Measurements from ENCODE around the gene ERI3.

Gene ERI3

GRCh38 chr1:44230796-44231195 lies 124.3 kb downstream of the ERI3 start:
- H3K27me3 ChIP-seq (ENCODE audit: control insufficient read depth, insufficient read depth, low read length) = no peaks in the 10 kb centered on the region
- no peak overlapping the region for H3K9ac ChIP-seq (ENCODE audit: low read length)
- no peaks in the 10 kb centered on the region for H3K36me3 ChIP-seq (ENCODE audit: control insufficient read depth, insufficient read depth, low read length)
- H3K4me3 ChIP-seq (ENCODE audit: low read length) = no peak overlapping the region
- no peaks in the 10 kb centered on the region for H3K9me3 ChIP-seq (ENCODE audit: control insufficient read depth, low read length)
- no peaks in the 10 kb centered on the region for H3K4me1 ChIP-seq (ENCODE audit: control insufficient read depth, insufficient read depth, low read length)

- H3K4me3 ChIP-seq (ENCODE audit: low read length) = no peak overlapping the region
- no peaks in the 10 kb centered on the region for H3K36me3 ChIP-seq (ENCODE audit: control insufficient read depth, insufficient read depth, low read length)
- H3K27me3 ChIP-seq (ENCODE audit: control insufficient read depth, insufficient read depth, low read length) = no peaks in the 10 kb centered on the region
- no peak overlapping the region for H3K9ac ChIP-seq (ENCODE audit: low read length)
- H3K9me3 ChIP-seq (ENCODE audit: control insufficient read depth, low read length) = no peaks in the 10 kb centered on the region
- H3K4me1 ChIP-seq (ENCODE audit: control insufficient read depth, insufficient read depth, low read length) = no peaks in the 10 kb centered on the region
Observed at GRCh38 chr1:44229435-44230167, 125.5 kb downstream of the ERI3 start.

- H3K4me1 ChIP-seq (ENCODE audit: control insufficient read depth, insufficient read depth, low read length) = no peaks in the 10 kb centered on the region
- no peak overlapping the region for H3K9ac ChIP-seq (ENCODE audit: low read length)
- no peak overlapping the region for H3K4me3 ChIP-seq (ENCODE audit: low read length)
- no peaks in the 10 kb centered on the region for H3K27me3 ChIP-seq (ENCODE audit: control insufficient read depth, insufficient read depth, low read length)
- no peaks in the 10 kb centered on the region for H3K9me3 ChIP-seq (ENCODE audit: control insufficient read depth, low read length)
- no peaks in the 10 kb centered on the region for H3K36me3 ChIP-seq (ENCODE audit: control insufficient read depth, insufficient read depth, low read length)
Observed at GRCh38 chr1:44228218-44228617, 126.8 kb downstream of the ERI3 start.

- Histone ChIP-seq H3K4me1 (ENCODE audit: control insufficient read depth, insufficient read depth, low read length) (no peaks in the 10 kb centered on the region), H3K4me3 (ENCODE audit: low read length) (no peak overlapping the region), H3K9ac (ENCODE audit: low read length) (no peak overlapping the region), H3K36me3 (ENCODE audit: control insufficient read depth, insufficient read depth, low read length) (no peaks in the 10 kb centered on the region), H3K9me3 (ENCODE audit: control insufficient read depth, low read length) (no peaks in the 10 kb centered on the region), H3K27me3 (ENCODE audit: control insufficient read depth, insufficient read depth, low read length) (no peaks in the 10 kb centered on the region)
Observed at GRCh38 chr1:44227211-44227610, 127.8 kb downstream of the ERI3 start.

GRCh38 chr1:44225761-44226160 lies 129.3 kb downstream of the ERI3 start:
- H3K36me3 ChIP-seq (ENCODE audit: control insufficient read depth, insufficient read depth, low read length) = no peaks in the 10 kb centered on the region
- no peak overlapping the region for H3K4me3 ChIP-seq (ENCODE audit: low read length)
- no peaks in the 10 kb centered on the region for H3K27me3 ChIP-seq (ENCODE audit: control insufficient read depth, insufficient read depth, low read length)
- no peaks in the 10 kb centered on the region for H3K4me1 ChIP-seq (ENCODE audit: control insufficient read depth, insufficient read depth, low read length)
- H3K9me3 ChIP-seq (ENCODE audit: control insufficient read depth, low read length) = no peaks in the 10 kb centered on the region
- H3K9ac ChIP-seq (ENCODE audit: low read length) = no peak overlapping the region

GRCh38 chr1:44223187-44223610 lies 131.9 kb downstream of the ERI3 start:
- no peak overlapping the region for H3K9ac ChIP-seq (ENCODE audit: low read length)

GRCh38 chr1:44222397-44223186 lies 132.5 kb downstream of the ERI3 start:
- Histone ChIP-seq H3K36me3 (ENCODE audit: control insufficient read depth, insufficient read depth, low read length) (peaks cover 6% of the 10 kb centered on the region), H3K4me1 (ENCODE audit: control insufficient read depth, insufficient read depth, low read length) (peaks cover 7% of the 10 kb centered on the region), H3K9ac (ENCODE audit: low read length) (no peak overlapping the region)

More at GRCh38 chr1:44223187-44223610, 131.9 kb downstream of the ERI3 start:
- Histone ChIP-seq H3K36me3 (ENCODE audit: control insufficient read depth, insufficient read depth, low read length) (peaks cover 3% of the 10 kb centered on the region), H3K4me1 (ENCODE audit: control insufficient read depth, insufficient read depth, low read length) (peaks cover 1% of the 10 kb centered on the region), H3K9me3 (ENCODE audit: control insufficient read depth, low read length) (no peaks in the 10 kb centered on the region), H3K4me3 (ENCODE audit: low read length) (no peak overlapping the region), H3K27me3 (ENCODE audit: control insufficient read depth, insufficient read depth, low read length) (no peaks in the 10 kb centered on the region)

GRCh38 chr1:44221769-44222168 lies 133.3 kb downstream of the ERI3 start:
- H3K36me3 ChIP-seq (ENCODE audit: control insufficient read depth, insufficient read depth, low read length) = peaks cover 6% of the 10 kb centered on the region
- H3K4me3 ChIP-seq (ENCODE audit: low read length) = no peak overlapping the region
- H3K9ac ChIP-seq (ENCODE audit: low read length) = no peak overlapping the region
- H3K9me3 ChIP-seq (ENCODE audit: control insufficient read depth, low read length) = no peaks in the 10 kb centered on the region
- H3K27me3 ChIP-seq (ENCODE audit: control insufficient read depth, insufficient read depth, low read length) = no peaks in the 10 kb centered on the region
- peaks cover 10% of the 10 kb centered on the region for H3K4me1 ChIP-seq (ENCODE audit: control insufficient read depth, insufficient read depth, low read length)

More at GRCh38 chr1:44222397-44223186, 132.5 kb downstream of the ERI3 start:
- Histone ChIP-seq H3K27me3 (ENCODE audit: control insufficient read depth, insufficient read depth, low read length) (no peaks in the 10 kb centered on the region), H3K4me3 (ENCODE audit: low read length) (no peak overlapping the region), H3K9me3 (ENCODE audit: control insufficient read depth, low read length) (no peaks in the 10 kb centered on the region)

GRCh38 chr1:44220755-44221154 lies 134.3 kb downstream of the ERI3 start:
- Histone ChIP-seq H3K4me1 (ENCODE audit: control insufficient read depth, insufficient read depth, low read length) (peaks cover 10% of the 10 kb centered on the region), H3K27me3 (ENCODE audit: control insufficient read depth, insufficient read depth, low read length) (no peaks in the 10 kb centered on the region), H3K36me3 (ENCODE audit: control insufficient read depth, insufficient read depth, low read length) (peaks cover 6% of the 10 kb centered on the region), H3K4me3 (ENCODE audit: low read length) (no peak overlapping the region), H3K9me3 (ENCODE audit: control insufficient read depth, low read length) (no peaks in the 10 kb centered on the region), H3K9ac (ENCODE audit: low read length) (no peak overlapping the region)

GRCh38 chr1:44220001-44220751 lies 134.9 kb downstream of the ERI3 start:
- Histone ChIP-seq H3K4me3 (ENCODE audit: low read length) (no peak overlapping the region), H3K4me1 (ENCODE audit: control insufficient read depth, insufficient read depth, low read length) (peaks cover 10% of the 10 kb centered on the region), H3K9ac (ENCODE audit: low read length) (no peak overlapping the region), H3K36me3 (ENCODE audit: control insufficient read depth, insufficient read depth, low read length) (peaks cover 6% of the 10 kb centered on the region), H3K27me3 (ENCODE audit: control insufficient read depth, insufficient read depth, low read length) (no peaks in the 10 kb centered on the region), H3K9me3 (ENCODE audit: control insufficient read depth, low read length) (no peaks in the 10 kb centered on the region)

- Histone ChIP-seq H3K9ac (ENCODE audit: low read length) (no peak overlapping the region), H3K4me1 (ENCODE audit: control insufficient read depth, insufficient read depth, low read length) (peaks cover 11% of the 10 kb centered on the region), H3K36me3 (ENCODE audit: control insufficient read depth, insufficient read depth, low read length) (peaks cover 6% of the 10 kb centered on the region), H3K9me3 (ENCODE audit: control insufficient read depth, low read length) (no peaks in the 10 kb centered on the region), H3K4me3 (ENCODE audit: low read length) (no peak overlapping the region), H3K27me3 (ENCODE audit: control insufficient read depth, insufficient read depth, low read length) (no peaks in the 10 kb centered on the region)
Observed at GRCh38 chr1:44219301-44219626, 135.8 kb downstream of the ERI3 start.
